ENCODE results near the gene LIMS2.

GRCh38 chr2:127650041-127650784 is 25.1 kb downstream of the LIMS2 start:
- no peak for TF ChIP-seq CTCF (IDR thresholded peaks at IDR 0.05)
- no peak for TF ChIP-seq POLR2A (IDR thresholded peaks at IDR 0.05)

Measured in breast epithelium (tissue), 3 donors.